Renal cortical epithelial cell (primary cell): ENCODE measurements around the gene DHRS12. TPM values are rescaled to one million over a fixed set of nuclear protein-coding genes. Genes with fewer than 3 reads are reported as not detected.

ENCODE experiments used
- DNase-seq: peaks from one replicate; pipeline ENCODE4 v3.0.0-alpha.2; 2011; ENCODE audit warnings: low read depth
- total RNA-seq: library from RNA; depleted of rRNA; stranded (reverse); fragments of >200 nt; gene quantifications from 2 replicates; pipeline ENCODE4 v1.2.3, GENCODE V29; 2014

The DHRS12 gene
- total RNA-seq, 1 donor from 2014 or later, result 7.3 TPM

GRCh38 chr13:51726446-51727193 is 77.3 kb downstream of the DHRS12 start:
- no peak for DNase-seq

DNA sequence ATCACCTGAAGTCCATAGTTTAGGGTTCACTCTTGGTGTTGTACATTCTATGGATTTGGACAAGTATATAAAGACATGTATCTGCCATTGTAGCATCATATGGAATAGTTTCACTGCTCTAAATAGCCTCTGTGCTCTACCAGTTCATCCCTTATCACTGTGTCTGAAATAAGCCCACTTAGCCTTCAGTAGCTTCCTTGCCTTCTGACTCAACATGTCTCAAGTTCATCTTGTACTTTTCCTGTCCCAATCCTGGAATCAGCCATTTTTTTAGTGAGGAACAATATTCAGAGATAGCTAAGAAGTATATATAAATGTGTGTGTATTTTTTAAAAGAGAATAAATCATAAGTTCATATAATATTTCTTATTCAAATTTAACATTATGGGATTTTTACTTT is 79.2 kb downstream of the DHRS12 start:
- no peak for DNase-seq

- DNase-seq, result no peak
Measured at GRCh38 chr13:51723529-51723928, 80.4 kb downstream of the DHRS12 start.

- DNase-seq, result no peak
Measured at GRCh38 chr13:51721496-51721895, 82.5 kb downstream of the DHRS12 start.

DNA sequence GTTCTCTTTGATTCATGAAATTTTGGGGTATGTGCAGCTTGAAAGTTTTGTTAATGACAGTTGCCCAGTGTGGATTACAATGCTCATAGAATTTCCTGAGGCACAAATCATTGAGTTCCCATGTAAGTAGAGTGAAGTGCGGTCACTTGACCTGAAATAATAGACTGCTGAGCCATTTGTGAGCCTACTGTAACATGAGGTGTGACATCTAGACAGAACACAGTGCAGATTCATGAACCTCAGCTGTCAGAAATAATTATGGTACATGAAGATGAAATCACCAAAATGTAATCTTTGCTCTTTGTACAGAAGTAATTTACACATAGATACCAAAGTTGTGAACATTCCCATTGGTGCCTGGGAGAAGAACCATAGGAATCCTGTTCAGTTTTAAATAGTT is 84.6 kb downstream of the DHRS12 start:
- no peak for DNase-seq

Other genes with a start within 250 kb of the DHRS12 start
- gene WDFY2, start 219.7 kb downstream of the DHRS12 start, total RNA-seq, result 3.1 and 9.1 TPM in 2 replicates
- not detected in 2 replicates for gene TMEM272, start 41.0 kb upstream of the DHRS12 start, total RNA-seq
- not detected in 2 replicates for gene CCDC70, start 57.8 kb upstream of the DHRS12 start, total RNA-seq
- 3.5 and 15.9 TPM in 2 replicates for gene ATP7B, start 207.3 kb upstream of the DHRS12 start, total RNA-seq
- gene ALG11, start 208.2 kb upstream of the DHRS12 start, total RNA-seq, result 23.8 and 41.3 TPM in 2 replicates
- gene UTP14C, start 220.5 kb upstream of the DHRS12 start, total RNA-seq, result 12.7 and 35.0 TPM in 2 replicates